Endothelial cell of umbilical vein (primary cell): ENCODE measurements around the gene NAV2. TPM values are rescaled to one million over a fixed set of nuclear protein-coding genes. Genes with fewer than 3 reads are reported as not detected.

Experiments used
- BruUV-seq: library from RNA; stranded (reverse); fragments of 400-500 nt; replicated peaks from 2 replicates; lab custom pipeline; 2021; lab: Mats Ljungman, UMichigan
- CTCF ChIA-PET: fragments of 300-600, 350-600 bp; sonication (Branson Sonifier 250); formaldehyde crosslinking; loops from one replicate; lab custom pipeline; 2021; ENCODE audit warnings: antibody characterized with exemption, inconsistent platforms; lab: Charles Lee
- POLR2A ChIA-PET: fragments of 300-600, 350-600 bp; sonication (Branson Sonifier 250); formaldehyde crosslinking; loops from one replicate; lab custom pipeline; 2021; ENCODE audit warnings: antibody characterized with exemption, inconsistent platforms; lab: Charles Lee
- DNase-seq: peaks from one replicate; pipeline ENCODE4 v3.0.0-alpha.2; 2011; ENCODE audit warnings: low read depth, low spot score
- FAIRE-seq: peaks from 2 replicates; lab custom pipeline; 2011; peaks lifted over from hg19 to GRCh38; lab: Jason Lieb, UNC
- H2AFZ ChIP-seq: 2 replicates; pipeline ENCODE4 v1.6.0; 2012; ENCODE audit warnings: low read depth, low read length, control low read depth, inconsistent platforms
- H3K27ac ChIP-seq: 2 replicates; pipeline ENCODE4 v1.5.1; 2011; ENCODE audit warnings: low read depth, mild to moderate bottlenecking, control low read depth, low read length, moderate library complexity; ENCODE audit not compliant: insufficient read depth
- H3K27me3 ChIP-seq, 2 experiments: 2 replicates each; pipeline versions ENCODE4 v1.6.0 to v1.6.1; 2011; ENCODE audit warnings: low read length in 2 of 2, mixed read lengths in 1 of 2; ENCODE audit not compliant: control insufficient read depth in 2 of 2, insufficient read depth in 2 of 2
- H3K36me3 ChIP-seq, 2 experiments: 2 replicates in 1 of 2; 3 replicates in 1 of 2; pipeline ENCODE4 v1.5.1; 2011; ENCODE audit warnings: low read length in 2 of 2, mild to moderate bottlenecking in 1 of 2, moderate library complexity in 1 of 2; ENCODE audit not compliant: control insufficient read depth in 2 of 2, insufficient read depth in 2 of 2; ENCODE audit errors: extremely low read depth in 1 of 2
- H3K4me1 ChIP-seq: 3 replicates; pipeline ENCODE4 v1.5.1; 2011; ENCODE audit warnings: mild to moderate bottlenecking, low read length; ENCODE audit not compliant: control insufficient read depth, insufficient read depth; ENCODE audit errors: extremely low read depth
- H3K4me2 ChIP-seq: 2 replicates; pipeline ENCODE4 v1.6.1; 2011; ENCODE audit warnings: low read length, control low read depth, mixed read lengths; ENCODE audit not compliant: insufficient read depth
- H3K4me3 ChIP-seq, 3 experiments: fragments of 200-600 bp in 1 of 3; sonication (generic), shearing (Covaris generic) in 1 of 3; replicated peaks in 1 of 3; 2 replicates each; pipeline ENCODE4 v1.5.1; 2011 to 2016; ENCODE audit warnings: control low read depth in 3 of 3, low read length in 3 of 3, mild to moderate bottlenecking in 2 of 3, inconsistent platforms in 1 of 3, low read depth in 1 of 3, moderate library complexity in 1 of 3; ENCODE audit not compliant: insufficient read depth in 1 of 3
- H3K79me2 ChIP-seq: 2 replicates; pipeline ENCODE4 v1.6.0; 2012; ENCODE audit warnings: low read length, inconsistent platforms; ENCODE audit not compliant: control insufficient read depth, insufficient read depth
- H3K9ac ChIP-seq: replicated peaks from 2 replicates; pipeline ENCODE3; 2011; ENCODE audit warnings: low read length, control low read depth; ENCODE audit not compliant: insufficient read depth; ENCODE audit errors: extremely low read depth
- H3K9me1 ChIP-seq: replicated peaks from 3 replicates; pipeline ENCODE4 v1.6.0; 2011; ENCODE audit warnings: mild to moderate bottlenecking, low read length; ENCODE audit not compliant: control insufficient read depth, insufficient read depth; ENCODE audit errors: extremely low read depth
- H3K9me3 ChIP-seq: replicated peaks from 2 replicates; pipeline ENCODE4 v1.5.1; 2012; ENCODE audit warnings: low read length, inconsistent platforms; ENCODE audit not compliant: control insufficient read depth, insufficient read depth
- H4K20me1 ChIP-seq: replicated peaks from 2 replicates; pipeline ENCODE3; 2011; ENCODE audit warnings: mild to moderate bottlenecking, low read length; ENCODE audit not compliant: control insufficient read depth, insufficient read depth; ENCODE audit errors: extremely low read depth
- CTCF ChIP-seq, 2 donors: IDR thresholded peaks; 1 replicate in 1 of 2; 2 replicates in 1 of 2; pipeline ENCODE4 v1.5.1; 2011; ENCODE audit warnings: low read length in 2 of 2, mild to moderate bottlenecking in 2 of 2, moderate library complexity in 2 of 2, control low read depth in 1 of 2, inconsistent platforms in 1 of 2, low read depth in 1 of 2; ENCODE audit not compliant: insufficient read depth in 1 of 2; ENCODE audit errors: extremely low read depth in 1 of 2
- FOS ChIP-seq: IDR thresholded peaks from 2 replicates; pipeline ENCODE4 v1.6.1; 2011; ENCODE audit warnings: mild to moderate bottlenecking, low read length, moderate library complexity, borderline replicate concordance; ENCODE audit not compliant: insufficient read depth
- JUN ChIP-seq: IDR thresholded peaks from 2 replicates; pipeline ENCODE4 v1.6.1; 2011; ENCODE audit warnings: borderline replicate concordance, low read depth; ENCODE audit not compliant: insufficient read length, insufficient read depth
- MAX ChIP-seq: IDR thresholded peaks from 2 replicates; pipeline ENCODE4 v1.6.1; 2011; ENCODE audit not compliant: insufficient read depth, insufficient read length
- MYC ChIP-seq: IDR thresholded peaks from one replicate; pipeline ENCODE4 v1.6.1; 2011; ENCODE audit warnings: mild to moderate bottlenecking, low read depth, low read length
- POLR2A ChIP-seq: IDR thresholded peaks from 2 replicates; pipeline ENCODE4 v1.6.1; 2012; ENCODE audit warnings: low read depth, mild to moderate bottlenecking, control low read depth, low read length
- POLR2AphosphoS5 ChIP-seq: IDR thresholded peaks from 2 replicates; pipeline ENCODE4 v1.6.1; 2012; ENCODE audit warnings: low read depth, mild to moderate bottlenecking, control low read depth, low read length, moderate library complexity; ENCODE audit not compliant: insufficient read depth
- dilution Hi-C: fragments of 300-500 bp; cut with MboI; formaldehyde crosslinking; loops from one replicate; pipeline ENCODE4 v1.15.0; 2019; ENCODE audit warnings: low sequenced_read_pairs; ENCODE audit not compliant: extremely low pct_ligation_motif_present
- intact Hi-C: fragments of 100-400 bp; cut with micrococcal nuclease; formaldehyde crosslinking; loops from one replicate; pipeline ENCODE4 v1.10.0; 2022
- polyA plus RNA-seq, 4 experiments: library from polyadenylated mRNA; depleted of rRNA in 3 of 4; stranded (reverse) in 3 of 4; unstranded in 1 of 4; fragments of >200 nt; gene quantifications; 2 replicates each; pipeline versions ENCODE4 v1.2.1 to v1.2.3, GENCODE V29; 2011 to 2012; ENCODE audit warnings: missing spikeins in 1 of 4
- total RNA-seq: library from RNA; stranded (reverse); gene quantifications from 2 replicates; pipeline ENCODE4 v1.2.3, GENCODE V29; 2021

The NAV2 gene
- total and polyA plus RNA-seq, 2 donors (not counting 3 experiments of a cell fraction or from before 2014, with no cell fraction given): 10.9 to 68.0 TPM

GRCh38 chr11:20099527-20099926 lies 386.9 kb downstream of the NAV2 start:
- intact Hi-C loops (no loop called here), dilution Hi-C loops (no loop called here)
- FAIRE-seq (peak; percentile 93), DNase-seq (peak; percentile 72)
- Histone ChIP-seq H3K36me3 (peaks cover 6 to 13% of the 10 kb centered on the region in 2 experiments), H2AFZ (no peak overlapping the region), H3K27me3 (no peaks in the 10 kb centered on the region), H3K79me2 (no peaks in the 10 kb centered on the region), H3K4me2 (peak overlapping the region; percentile 43), H3K9me1 (no peaks in the 10 kb centered on the region), H3K4me1 (peaks cover 56% of the 10 kb centered on the region), H4K20me1 (no peaks in the 10 kb centered on the region), H3K27ac (peak overlapping the region; percentile 94), H3K9ac (no peak overlapping the region), H3K4me3 (no peak overlapping the region), H3K9me3 (no peaks in the 10 kb centered on the region)
- CTCF ChIA-PET: interaction anchor here (0.9 to 4.7 kb wide), 8 partner anchors 10 to 197 kb away, joined by 3 to 60 read pairs (median 4); no protein-coding TSS in a partner anchor
- POLR2A ChIA-PET: no interaction called here
- TF ChIP-seq CTCF (IDR thresholded peaks at IDR 0.05; ENCODE audit: extremely low read depth in 1 of 2, insufficient read depth in 1 of 2, low read depth in 1 of 2, low read length in 2 of 2): no peak
- peak; percentile 77 for TF ChIP-seq FOS
- no peak for TF ChIP-seq POLR2AphosphoS5
- TF ChIP-seq JUN: peak; percentile 55
- BruUV-seq: no TSS peak

GRCh38 chr11:20102397-20102796 lies 389.8 kb downstream of the NAV2 start:
- no peaks in the 10 kb centered on the region for H4K20me1 ChIP-seq
- ChIA-PET CTCF (interaction anchor here (2.1 kb wide), 1 partner anchor 26 kb away, joined by 5 read pairs; no protein-coding TSS in a partner anchor), POLR2A (no interaction called here)
- H3K27ac ChIP-seq: no peak overlapping the region
- FAIRE-seq (no peak), DNase-seq (no peak)
- no peak overlapping the region for H3K9ac ChIP-seq
- H3K4me3 ChIP-seq: no peak overlapping the region
- no peak overlapping the region for H2AFZ ChIP-seq
- intact Hi-C loops (no loop called here), dilution Hi-C loops (no loop called here)
- H3K36me3 ChIP-seq: peaks cover 5 to 16% of the 10 kb centered on the region in 2 experiments
- H3K4me1 ChIP-seq: peaks cover 33% of the 10 kb centered on the region
- H3K9me1 ChIP-seq: no peaks in the 10 kb centered on the region
- TF ChIP-seq POLR2A (no peak), FOS (no peak), POLR2AphosphoS5 (no peak), MYC (no peak), MAX (no peak), JUN (no peak), CTCF (IDR thresholded peaks at IDR 0.05; ENCODE audit: extremely low read depth in 1 of 2, insufficient read depth in 1 of 2, low read depth in 1 of 2, low read length in 2 of 2) (no peak)
- no peaks in the 10 kb centered on the region for H3K27me3 ChIP-seq
- H3K9me3 ChIP-seq: no peaks in the 10 kb centered on the region
- no TSS peak for BruUV-seq
- H3K79me2 ChIP-seq: no peaks in the 10 kb centered on the region
- H3K4me2 ChIP-seq: no peak overlapping the region
